ENCODE measurements around the gene FXN.
"Not testable (repeated sequence)": the region's sequence is repeated elsewhere in the genome, so short reads cannot be mapped to it uniquely, and the experiment has no call there.

Gene FXN

DNA sequence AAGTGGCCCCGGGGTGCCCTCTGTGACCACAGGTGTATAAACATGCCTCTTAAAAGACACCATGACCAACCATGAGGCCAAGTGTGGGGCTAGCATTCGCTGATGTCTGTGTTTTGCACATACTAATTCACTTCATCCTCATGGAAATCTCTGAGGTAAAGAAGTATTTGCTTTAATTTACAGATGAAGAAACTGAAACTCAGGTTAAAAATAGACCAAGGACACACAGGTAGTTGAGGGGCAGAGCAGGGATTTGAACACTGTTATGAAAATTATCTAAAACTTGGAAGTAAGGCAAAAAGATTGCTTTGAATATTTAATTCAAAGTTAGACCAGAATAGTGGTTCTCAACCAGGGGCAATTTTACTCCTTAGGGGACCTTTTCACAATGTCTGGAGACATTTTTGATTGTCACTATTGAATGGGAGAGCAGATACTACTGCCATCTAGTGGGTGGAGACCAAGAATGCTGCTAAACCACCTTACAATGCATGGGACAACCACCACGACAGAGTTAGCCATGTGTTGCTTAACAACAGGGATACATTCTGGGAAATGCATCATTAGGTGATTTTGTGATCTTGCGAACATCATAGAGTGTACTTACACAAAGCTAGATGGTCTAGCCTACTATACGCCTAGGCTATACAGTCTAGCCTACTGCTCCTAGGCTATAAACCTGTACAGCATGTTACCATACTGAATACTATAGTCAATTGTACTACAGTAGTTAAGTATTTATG, 8.0 kb upstream of the FXN start:
- DNase-seq (ENCODE audit: low read depth): peak; percentile 11

- peak; percentile 13 for DNase-seq (ENCODE audit: low read depth)
Measured at GRCh38 chr9:69028754-69029153, 6.8 kb upstream of the FXN start.

GRCh38 chr9:69029535-69029934, 6.0 kb upstream of the FXN start:
- DNase-seq (ENCODE audit: low read depth): no peak

GRCh38 chr9:69030851-69031645, 4.5 kb upstream of the FXN start:
- no peak for DNase-seq (ENCODE audit: low read depth)

GRCh38 chr9:69034071-69034470, 1.5 kb upstream of the FXN start:
- DNase-seq (ENCODE audit: low read depth): no peak

- no peak for DNase-seq (ENCODE audit: low read depth)
Measured at GRCh38 chr9:69036309-69036708, 757 bp downstream of the FXN start.

GRCh38 chr9:69036799-69037198, 1.2 kb downstream of the FXN start:
- DNase-seq (ENCODE audit: low read depth): no peak

GRCh38 chr9:69040646-69041045, 5.1 kb downstream of the FXN start:
- DNase-seq (ENCODE audit: low read depth): no peak

- DNase-seq (ENCODE audit: low read depth): no peak
Measured at GRCh38 chr9:69044240-69045219, 9.0 kb downstream of the FXN start.

GRCh38 chr9:69045821-69046220, 10.3 kb downstream of the FXN start:
- DNase-seq (ENCODE audit: low read depth): no peak

- no peak for DNase-seq (ENCODE audit: low read depth)
Measured at GRCh38 chr9:69046723-69047122, 11.2 kb downstream of the FXN start.

DNA sequence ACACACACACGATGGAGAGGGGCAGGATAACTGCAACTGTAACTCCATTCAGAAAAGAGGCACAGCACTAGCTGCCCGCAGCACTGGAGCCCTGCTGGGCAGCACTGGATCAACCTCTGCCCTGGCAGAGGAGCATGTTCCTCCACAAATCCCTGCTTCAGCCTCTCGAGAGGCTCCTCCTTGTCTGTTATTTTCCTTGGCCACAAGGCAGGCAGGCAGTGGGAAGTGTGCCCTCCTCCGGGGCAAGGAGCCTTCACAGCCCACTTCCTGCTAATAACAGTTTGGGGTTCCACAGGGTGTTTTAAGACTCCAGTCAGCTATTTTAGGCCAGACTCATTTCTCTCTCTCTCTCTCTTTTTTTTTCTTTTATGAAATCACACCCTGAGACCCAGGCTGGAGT, 11.8 kb downstream of the FXN start:
- DNase-seq (ENCODE audit: low read depth): no peak

DNA sequence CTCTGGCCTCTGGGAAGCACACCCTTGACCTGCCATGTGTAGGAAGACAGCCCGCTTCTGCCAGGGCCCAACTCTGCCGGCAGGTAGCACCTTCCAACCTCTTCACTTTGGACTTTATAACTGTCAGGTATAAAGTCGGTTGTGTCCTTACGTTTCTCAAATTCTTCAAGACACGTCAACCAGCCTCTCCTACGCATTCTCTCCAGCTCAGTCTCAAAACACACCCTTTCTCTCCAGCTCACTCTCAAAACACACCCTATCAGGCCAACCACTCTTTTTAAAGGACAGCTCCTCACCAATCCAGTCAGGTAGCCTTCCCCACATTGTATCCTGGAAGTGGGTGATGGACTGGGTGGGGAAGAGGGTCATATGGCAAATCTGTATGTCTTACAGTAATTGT, 13.5 kb downstream of the FXN start:
- no peak for DNase-seq (ENCODE audit: low read depth)

- DNase-seq (ENCODE audit: low read depth): not testable (repeated sequence)
Measured at GRCh38 chr9:69050936-69051335, 15.4 kb downstream of the FXN start.

DNA sequence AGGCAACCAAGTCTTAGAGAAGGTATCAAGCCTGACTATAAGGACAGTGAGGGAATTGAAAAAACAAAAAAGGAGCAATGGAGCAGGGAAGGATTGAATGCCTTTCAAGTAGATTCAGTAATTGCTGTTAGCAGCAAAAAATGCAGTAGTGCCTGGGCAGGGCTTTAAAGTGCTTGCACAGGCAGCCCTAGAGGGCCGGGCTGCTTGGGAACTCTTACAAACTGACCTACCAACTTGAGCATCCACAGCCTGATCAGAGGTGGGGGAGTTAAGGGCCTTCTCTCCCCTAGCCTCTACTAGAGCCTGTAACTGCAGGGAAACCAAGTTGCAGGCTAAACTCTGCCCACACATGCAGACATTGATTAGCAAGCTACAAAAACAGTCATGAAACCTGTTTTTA, 19.4 kb downstream of the FXN start:
- DNase-seq (ENCODE audit: low read depth): no peak

DNA sequence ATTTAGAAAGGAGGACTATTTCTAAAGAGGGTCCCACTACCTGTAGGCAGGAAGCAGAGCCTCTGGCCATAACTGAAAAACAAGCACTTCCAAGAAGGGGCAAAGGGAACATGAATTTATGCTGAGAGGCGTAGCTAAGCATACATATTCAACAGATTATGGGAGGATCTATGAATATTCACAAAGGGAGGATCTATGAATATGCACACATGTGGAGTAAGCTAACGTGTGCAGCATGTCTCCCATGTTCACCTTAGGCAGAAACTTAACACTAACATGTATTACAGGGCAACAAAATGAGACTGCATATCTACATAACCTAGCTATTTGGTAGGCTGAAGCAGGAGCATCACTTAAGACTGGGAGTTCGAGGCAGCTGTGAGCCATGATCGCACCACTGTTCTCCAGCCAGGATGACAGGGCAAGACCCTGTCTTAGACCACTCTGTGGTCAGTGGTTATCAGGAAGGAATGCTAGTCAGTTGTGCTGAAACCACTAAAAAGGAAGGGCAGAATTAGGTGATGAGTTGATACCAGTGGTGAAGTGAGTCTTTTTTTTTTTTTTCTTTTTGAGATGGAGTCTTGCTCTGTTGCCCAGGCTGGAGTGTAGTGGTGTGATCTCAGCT, 20.8 kb downstream of the FXN start:
- DNase-seq (ENCODE audit: low read depth): no peak

DNA sequence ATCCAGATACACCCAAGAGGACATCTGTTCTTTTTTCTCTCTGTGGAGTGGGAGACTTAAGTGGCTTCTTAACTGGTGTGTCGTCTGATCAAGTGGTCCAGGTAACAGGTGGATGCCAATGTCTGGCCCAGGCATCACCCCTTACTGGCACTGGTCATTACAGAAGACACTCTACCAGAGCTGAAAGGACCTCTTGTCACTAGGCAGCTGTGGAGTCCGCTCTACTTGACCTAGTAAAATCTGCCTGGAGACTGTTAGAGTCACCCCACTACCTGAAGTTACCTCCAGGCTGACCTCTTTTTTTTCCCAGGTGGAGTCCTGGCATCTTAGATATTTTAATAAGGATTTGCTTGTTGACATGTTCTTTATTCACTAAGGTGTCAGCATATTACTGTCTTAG, 22.5 kb downstream of the FXN start:
- no peak for DNase-seq (ENCODE audit: low read depth)

DNA sequence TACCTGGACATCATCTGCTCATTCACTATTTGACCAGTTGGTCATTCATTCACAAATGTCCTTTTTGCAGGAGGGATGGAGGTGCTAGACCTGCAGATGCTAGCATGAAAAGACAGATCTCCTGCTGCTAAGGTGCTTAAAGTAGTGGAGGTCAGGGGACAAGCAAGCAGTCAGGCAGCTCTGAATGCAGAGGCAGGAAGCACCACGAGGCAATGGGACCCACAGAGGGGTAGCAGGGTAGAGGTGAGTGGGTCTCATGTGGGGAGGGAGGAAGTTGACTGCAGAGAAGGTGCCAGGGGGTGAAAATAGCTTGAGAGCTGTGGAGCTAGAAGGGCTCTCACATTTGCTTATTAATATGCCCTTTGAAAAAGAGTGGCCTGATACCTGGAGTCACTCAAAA, 25.2 kb downstream of the FXN start:
- DNase-seq (ENCODE audit: low read depth): no peak

DNA sequence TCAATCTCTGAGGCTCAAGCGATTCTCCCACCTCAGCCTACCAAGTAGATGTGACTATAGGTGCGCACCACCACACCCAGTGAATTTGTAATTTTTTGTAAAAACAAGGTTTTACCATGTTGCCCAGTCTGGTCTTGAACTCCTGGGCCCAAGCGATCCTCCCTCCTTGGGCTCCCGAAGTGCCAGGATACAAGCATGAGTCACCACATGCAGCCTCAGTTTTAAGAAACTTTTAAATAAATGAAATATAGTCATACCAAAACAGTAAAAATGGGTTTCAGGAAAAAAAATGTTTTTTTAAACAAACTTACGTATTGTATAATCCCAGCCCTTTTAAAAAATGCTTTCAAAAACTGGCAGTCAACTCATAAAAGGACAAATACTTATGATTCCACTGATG, 26.6 kb downstream of the FXN start:
- no peak for DNase-seq (ENCODE audit: low read depth)

- DNase-seq (ENCODE audit: low read depth): no peak
Measured at GRCh38 chr9:69063839-69064238, 28.3 kb downstream of the FXN start.

DNA sequence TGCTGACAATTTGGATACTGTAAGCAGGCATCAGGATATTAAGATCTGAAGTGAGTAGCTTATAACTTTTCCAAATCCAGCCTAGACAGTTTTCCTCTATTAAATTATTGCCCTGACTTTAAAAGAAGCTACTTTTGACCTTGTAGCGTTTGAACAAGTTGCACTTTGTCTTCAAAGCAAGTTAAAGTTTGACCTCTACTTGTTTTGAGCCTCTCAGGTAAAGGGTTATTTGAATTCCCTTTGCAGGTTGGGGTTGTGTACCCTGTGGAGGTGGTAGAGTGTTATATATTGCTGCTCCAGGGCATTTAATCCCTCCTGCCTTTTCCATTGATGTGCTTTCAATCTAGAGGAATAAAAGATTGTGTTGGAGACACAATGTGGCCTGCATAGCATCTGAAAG, 30.1 kb downstream of the FXN start:
- DNase-seq (ENCODE audit: low read depth): no peak

- no peak for DNase-seq (ENCODE audit: low read depth)
Measured at GRCh38 chr9:69066955-69067354, 31.4 kb downstream of the FXN start.

All from T-helper 22 cell (primary cell).